UCSD-AML1 (cell line): ENCODE data around the gene CFAP157.

Experiments
- DNase-seq: peaks from one replicate; lab custom pipeline; 2025; ENCODE audit not compliant: unreplicated experiment; lab: John Stamatoyannopoulos, UW

Gene CFAP157

GRCh38 chr9:127714951-127715469 is 8.2 kb downstream of the CFAP157 start:
- no peak for DNase-seq

- DNase-seq = peak; percentile 95
Observed at GRCh38 chr9:127715470-127716337, 8.9 kb downstream of the CFAP157 start, which contains the start of the genes PTRH1 and TTC16. Gene PTRH1, minus strand, starts transcription at chr9:127715663. Its CDS starts 24 bp downstream, at chr9:127715639. Gene TTC16, plus strand, starts transcription at chr9:127716079. Its CDS starts 67 bp downstream, at chr9:127716146.

- DNase-seq = no peak
Observed at GRCh38 chr9:127716412-127716811, 9.6 kb downstream of the CFAP157 start.

GRCh38 chr9:127717766-127718165 is 11.0 kb downstream of the CFAP157 start:
- no peak for DNase-seq

GRCh38 chr9:127720031-127720864 is 13.5 kb downstream of the CFAP157 start:
- DNase-seq = no peak

- no peak for DNase-seq
Observed at GRCh38 chr9:127720865-127721227, 14.1 kb downstream of the CFAP157 start.

- no peak for DNase-seq
Observed at GRCh38 chr9:127721391-127721821, 14.6 kb downstream of the CFAP157 start.

GRCh38 chr9:127722055-127722745 is 15.4 kb downstream of the CFAP157 start:
- no peak for DNase-seq

GRCh38 chr9:127723013-127723412 is 16.2 kb downstream of the CFAP157 start:
- no peak for DNase-seq

GRCh38 chr9:127723444-127723843 is 16.7 kb downstream of the CFAP157 start:
- DNase-seq = peak; percentile 19

GRCh38 chr9:127724012-127724411 is 17.2 kb downstream of the CFAP157 start:
- no peak for DNase-seq

- DNase-seq = no peak
Observed at GRCh38 chr9:127726871-127727270, 20.1 kb downstream of the CFAP157 start.

GRCh38 chr9:127728808-127729207 is 22.0 kb downstream of the CFAP157 start:
- no peak for DNase-seq

GRCh38 chr9:127729522-127730256 is 22.9 kb downstream of the CFAP157 start:
- DNase-seq = no peak

- no peak for DNase-seq
Observed at GRCh38 chr9:127730262-127730661, 23.5 kb downstream of the CFAP157 start.

GRCh38 chr9:127730799-127731410 is 24.1 kb downstream of the CFAP157 start:
- no peak for DNase-seq

- no peak for DNase-seq
Observed at GRCh38 chr9:127731938-127732337, 25.1 kb downstream of the CFAP157 start.

- no peak for DNase-seq
Observed at GRCh38 chr9:127732444-127732843, 25.7 kb downstream of the CFAP157 start.

GRCh38 chr9:127733614-127734013 is 26.8 kb downstream of the CFAP157 start:
- no peak for DNase-seq

GRCh38 chr9:127734247-127734746 is 27.5 kb downstream of the CFAP157 start:
- DNase-seq = no peak
